Thymus (tissue), 11 donors: ENCODE results near the gene C11orf86. TPM values are rescaled to one million over a fixed set of nuclear protein-coding genes. Genes with fewer than 3 reads are reported as not detected.

Experiments
- DNase-seq, 9 donors: peaks; one replicate each; pipeline ENCODE4 v3.0.0-alpha.2; 2013; ENCODE audit warnings: low spot score in 9 of 9, low read depth in 6 of 9, missing footprints in 1 of 9
- H3K27ac ChIP-seq, 2 donors: one replicate each; pipeline ENCODE4 v1.5.1; 2013; ENCODE audit warnings: control low read depth in 1 of 2, low read depth in 1 of 2, low read length in 1 of 2, mild to moderate bottlenecking in 1 of 2, moderate library complexity in 1 of 2
- H3K27me3 ChIP-seq, 2 donors: one replicate each; pipeline ENCODE4 v1.5.1; 2013; ENCODE audit warnings: low read length in 1 of 2; ENCODE audit not compliant: control insufficient read depth in 2 of 2, insufficient read depth in 1 of 2
- H3K36me3 ChIP-seq, 2 donors: one replicate each; pipeline ENCODE4 v1.5.1; 2013; ENCODE audit warnings: low read length in 1 of 2, mild to moderate bottlenecking in 1 of 2, moderate library complexity in 1 of 2; ENCODE audit not compliant: control insufficient read depth in 2 of 2, insufficient read depth in 2 of 2
- H3K4me1 ChIP-seq, 2 donors: one replicate each; pipeline ENCODE4 v1.5.1; 2013; ENCODE audit warnings: low read length in 2 of 2; ENCODE audit not compliant: control insufficient read depth in 2 of 2, insufficient read depth in 2 of 2
- H3K4me3 ChIP-seq, 2 donors: one replicate each; pipeline ENCODE4 v1.5.1; 2013; ENCODE audit warnings: low read length in 2 of 2, control low read depth in 1 of 2, mild to moderate bottlenecking in 1 of 2
- H3K9me3 ChIP-seq, 2 donors: one replicate each; pipeline ENCODE4 v1.5.1; 2013; ENCODE audit warnings: low read length in 1 of 2, mild to moderate bottlenecking in 1 of 2; ENCODE audit not compliant: control insufficient read depth in 2 of 2, insufficient read depth in 1 of 2
- WGBS: extraction: QIAGEN DNeasy Blood & Tissue Kit; methylation state at CpG from one replicate; pipeline ENCODE4 v1.1.7; 2013; 5-methylcytosine and 5-hydroxymethylcytosine counted together
- polyA plus RNA-seq: library from polyadenylated mRNA; stranded (reverse); fragments of 200-250 nt; gene quantifications from one replicate; pipeline ENCODE4 v1.2.3, GENCODE V29; 2013
- total RNA-seq: library from RNA; stranded (reverse); fragments of 120-200 nt; gene quantifications from one replicate; pipeline ENCODE4 v1.2.4, GENCODE V29; 2013
- donor health status: healthy.

C11orf86 gene
- total and polyA plus RNA-seq, 2 donors = 0.14 TPM; not detected in 1

- Histone ChIP-seq H3K36me3 (no peaks in the 10 kb centered on the region), H3K27ac (no peak overlapping the region), H3K4me3 (no peak overlapping the region), H3K27me3 (peaks cover 4 to 17% of the 10 kb centered on the region in 2 donors), H3K4me1 (peaks cover 0 to 16% of the 10 kb centered on the region in 2 donors), H3K9me3 (peaks cover 0 to 4% of the 10 kb centered on the region in 2 donors)
- WGBS = 97% methylated on average over 2 of the region's 2 CpGs
- DNase-seq = no peak
Observed at GRCh38 chr11:66962247-66962646, 12.9 kb upstream of the C11orf86 start.

DNA sequence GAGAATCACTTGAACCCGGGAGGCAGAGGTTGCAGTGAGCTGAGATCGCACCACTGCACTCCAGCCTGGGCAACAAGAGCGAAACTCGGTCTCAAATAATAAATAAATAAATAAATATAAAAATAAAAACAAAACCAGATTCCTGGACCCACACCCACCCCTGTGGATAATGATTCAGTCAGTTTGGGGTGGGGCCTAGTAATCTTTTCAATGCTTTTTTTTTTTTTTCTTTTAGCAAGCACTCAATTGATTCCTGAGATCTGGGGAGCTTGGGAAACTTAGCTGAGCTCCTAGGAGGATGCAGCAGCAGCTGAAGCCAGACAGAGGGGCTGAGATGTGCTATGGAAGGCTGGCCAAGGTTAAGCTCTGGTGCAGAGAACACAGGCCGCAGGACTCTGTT lies 12.3 kb upstream of the C11orf86 start:
- Histone ChIP-seq H3K4me3 (no peak overlapping the region), H3K4me1 (peaks cover 0 to 11% of the 10 kb centered on the region in 2 donors), H3K36me3 (no peaks in the 10 kb centered on the region), H3K27me3 (peaks cover 4 to 14% of the 10 kb centered on the region in 2 donors), H3K9me3 (peaks cover 0 to 4% of the 10 kb centered on the region in 2 donors), H3K27ac (no peak overlapping the region)
- WGBS = 98% methylated on average over 5 of the region's 5 CpGs
- DNase-seq = no peak

- no peak for DNase-seq
- Histone ChIP-seq H3K27me3 (peaks cover 2 to 6% of the 10 kb centered on the region in 2 donors), H3K4me1 (peaks cover 0 to 1% of the 10 kb centered on the region in 2 donors), H3K27ac (no peak overlapping the region), H3K9me3 (peaks cover 0 to 1% of the 10 kb centered on the region in 2 donors), H3K4me3 (no peak overlapping the region), H3K36me3 (no peaks in the 10 kb centered on the region)
- 85% methylated on average over 3 of the region's 3 CpGs for WGBS
Observed at GRCh38 chr11:66964495-66964894, 10.6 kb upstream of the C11orf86 start.

- no peak for DNase-seq
- Histone ChIP-seq H3K27me3 (peaks cover 0 to 4% of the 10 kb centered on the region in 2 donors), H3K9me3 (peaks cover 0 to 1% of the 10 kb centered on the region in 2 donors), H3K27ac (no peak overlapping the region), H3K4me3 (no peak overlapping the region), H3K4me1 (no peaks in the 10 kb centered on the region), H3K36me3 (no peaks in the 10 kb centered on the region)
- WGBS = 89% methylated on average over 5 of the region's 5 CpGs
Observed at GRCh38 chr11:66966351-66966750, 8.8 kb upstream of the C11orf86 start.

GRCh38 chr11:66967670-66968425 lies 7.3 kb upstream of the C11orf86 start:
- H3K27ac ChIP-seq = no peak overlapping the region
- no peaks in the 10 kb centered on the region for H3K36me3 ChIP-seq
- WGBS = 92% methylated on average over 5 of the region's 5 CpGs
- no peaks in the 10 kb centered on the region for H3K4me1 ChIP-seq
- DNase-seq = no peak
- no peak overlapping the region for H3K4me3 ChIP-seq
- H3K9me3 ChIP-seq = peaks cover 0 to 1% of the 10 kb centered on the region in 2 donors
- peaks cover 0 to 5% of the 10 kb centered on the region in 2 donors for H3K27me3 ChIP-seq

GRCh38 chr11:66969584-66970225 lies 5.4 kb upstream of the C11orf86 start:
- H3K27me3 ChIP-seq = peaks cover 0 to 5% of the 10 kb centered on the region in 2 donors
- H3K36me3 ChIP-seq = no peaks in the 10 kb centered on the region
- H3K27ac ChIP-seq = no peak overlapping the region
- peaks cover 0 to 1% of the 10 kb centered on the region in 2 donors for H3K9me3 ChIP-seq
- no peak for DNase-seq
- no peak overlapping the region for H3K4me3 ChIP-seq
- no peaks in the 10 kb centered on the region for H3K4me1 ChIP-seq
- WGBS = 97% methylated on average over 6 of the region's 6 CpGs

DNA sequence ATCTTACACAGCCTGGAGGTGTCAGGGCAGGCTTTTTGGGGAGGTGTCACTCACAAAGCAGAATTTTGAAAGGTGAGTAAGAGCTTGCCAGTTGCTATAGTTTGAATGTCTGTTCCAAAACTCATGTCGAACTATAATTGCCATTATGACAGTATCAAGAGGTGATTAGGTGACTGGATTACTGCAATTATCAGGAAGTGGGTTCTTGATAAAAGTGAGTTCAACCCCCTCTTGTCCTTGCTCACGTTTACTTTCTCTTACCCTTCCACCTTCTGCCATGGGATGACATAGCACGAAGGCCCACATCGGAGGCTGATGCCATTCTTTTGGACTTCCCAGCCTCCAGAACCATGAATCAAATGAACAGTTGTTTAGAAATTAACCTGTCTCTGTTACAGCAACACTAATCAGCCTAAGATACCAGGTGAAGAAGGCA lies 4.7 kb upstream of the C11orf86 start:
- H3K27ac ChIP-seq = no peak overlapping the region
- peaks cover 0 to 8% of the 10 kb centered on the region in 2 donors for H3K27me3 ChIP-seq
- H3K4me3 ChIP-seq = no peak overlapping the region
- no peak for DNase-seq
- H3K9me3 ChIP-seq = peaks cover 0 to 1% of the 10 kb centered on the region in 2 donors
- 89% methylated on average over 4 of the region's 4 CpGs for WGBS
- H3K4me1 ChIP-seq = no peaks in the 10 kb centered on the region
- H3K36me3 ChIP-seq = no peaks in the 10 kb centered on the region

DNA sequence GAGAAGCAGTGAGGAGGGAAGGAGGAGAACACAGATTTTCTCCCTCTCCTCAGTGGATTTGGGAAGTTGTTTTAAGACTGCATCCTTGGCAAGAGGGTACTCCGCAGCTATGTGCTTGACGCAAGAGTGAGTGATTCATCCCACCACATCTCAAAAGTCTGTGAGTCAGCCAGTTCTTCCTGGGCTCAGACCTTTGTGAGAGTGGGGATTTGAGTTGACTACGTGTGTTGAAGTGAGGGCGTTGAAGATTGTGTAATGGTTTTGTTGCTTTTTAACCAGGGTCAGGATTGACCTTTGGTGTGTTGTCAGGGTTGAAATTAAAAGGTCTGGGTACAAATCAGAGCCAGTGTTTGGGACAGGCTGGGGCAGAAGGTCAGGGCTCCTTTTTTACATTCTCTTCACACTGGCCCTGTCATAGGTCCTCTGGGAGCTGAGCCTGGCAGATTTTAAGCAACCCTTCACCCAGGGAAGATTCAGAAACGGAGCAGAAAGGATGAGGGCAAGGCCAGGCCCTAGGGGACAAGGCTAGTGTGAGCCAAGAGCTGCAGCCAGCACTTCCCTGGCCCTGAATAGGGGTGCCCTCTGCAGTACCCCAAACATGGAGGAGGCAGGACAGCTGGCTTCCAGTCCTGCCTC lies 4.2 kb upstream of the C11orf86 start:
- no peaks in the 10 kb centered on the region for H3K36me3 ChIP-seq
- no peak for DNase-seq
- WGBS = 94% methylated on average over 5 of the region's 5 CpGs

DNA sequence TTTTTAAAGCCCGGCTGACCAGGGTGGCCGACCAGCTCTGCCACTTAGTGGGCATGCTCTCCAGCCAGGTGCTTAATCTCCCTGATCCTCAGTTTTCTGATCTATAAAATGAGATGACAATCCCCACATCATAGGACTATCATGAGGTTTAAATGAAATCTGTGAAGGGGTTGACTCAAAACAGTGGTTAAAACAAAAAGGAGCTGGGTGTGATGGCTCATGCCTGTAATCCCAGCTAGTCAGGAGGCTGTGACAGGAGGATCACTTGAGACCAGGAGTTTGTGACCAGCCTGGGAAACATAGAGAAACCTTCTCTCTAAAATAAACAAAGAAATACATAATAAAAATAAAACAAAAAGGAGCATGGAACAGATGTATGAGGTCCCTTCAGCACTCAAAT lies 3.6 kb upstream of the C11orf86 start:
- Histone ChIP-seq H3K27ac (no peak overlapping the region), H3K4me3 (no peak overlapping the region)

More for the DNA sequence above, 4.2 kb upstream of the C11orf86 start:
- Histone ChIP-seq H3K4me1 (no peaks in the 10 kb centered on the region), H3K27ac (no peak overlapping the region), H3K9me3 (peaks cover 0 to 1% of the 10 kb centered on the region in 2 donors), H3K27me3 (peaks cover 0 to 12% of the 10 kb centered on the region in 2 donors), H3K4me3 (no peak overlapping the region)

More for the DNA sequence above, 3.6 kb upstream of the C11orf86 start:
- H3K27me3 ChIP-seq = peaks cover 0 to 17% of the 10 kb centered on the region in 2 donors
- WGBS = 93% methylated on average over 2 of the region's 2 CpGs
- H3K36me3 ChIP-seq = no peaks in the 10 kb centered on the region
- H3K9me3 ChIP-seq = peaks cover 0 to 1% of the 10 kb centered on the region in 2 donors
- H3K4me1 ChIP-seq = no peaks in the 10 kb centered on the region
- DNase-seq = no peak
